Liver (tissue), 9 donors: ENCODE measurements around the gene RPH3AL. TPM values are rescaled to one million over a fixed set of nuclear protein-coding genes. Genes with fewer than 3 reads are reported as not detected.
"Not testable (repeated sequence)": the region's sequence is repeated elsewhere in the genome, so short reads cannot be mapped to it uniquely, and the experiment has no call there.

ENCODE experiments used
- DNase-seq: peaks from one replicate; pipeline ENCODE4 v3.0.0-alpha.2; 2017; ENCODE audit warnings: low spot score
- H3K27ac ChIP-seq, 2 donors: one replicate each; pipeline ENCODE4 v1.7.0; 2013; ENCODE audit warnings: inconsistent platforms in 2 of 2, low read length in 2 of 2, control low read depth in 1 of 2, low read depth in 1 of 2, mild to moderate bottlenecking in 1 of 2
- H3K27me3 ChIP-seq, 4 donors: one replicate each; pipeline versions ENCODE4 v1.6.1 to v1.7.0; 2013; ENCODE audit warnings: low read length in 3 of 4, inconsistent platforms in 1 of 4, mild to moderate bottlenecking in 1 of 4, moderate library complexity in 1 of 4; ENCODE audit not compliant: control insufficient read depth in 4 of 4, insufficient read depth in 4 of 4
- H3K36me3 ChIP-seq, 4 donors: one replicate each; pipeline versions ENCODE4 v1.6.1 to v1.7.0; 2013; ENCODE audit warnings: low read length in 3 of 4, mild to moderate bottlenecking in 3 of 4, low read depth in 1 of 4, moderate library complexity in 1 of 4; ENCODE audit not compliant: control insufficient read depth in 4 of 4, insufficient read depth in 3 of 4
- H3K4me1 ChIP-seq, 4 donors: one replicate each; pipeline versions ENCODE4 v1.6.1 to v1.7.0; 2013; ENCODE audit warnings: low read length in 3 of 4, mild to moderate bottlenecking in 3 of 4, moderate library complexity in 1 of 4; ENCODE audit not compliant: control insufficient read depth in 4 of 4, insufficient read depth in 4 of 4
- H3K4me3 ChIP-seq, 3 donors: one replicate each; pipeline versions ENCODE4 v1.6.1 to v1.7.0; 2013; ENCODE audit warnings: low read length in 3 of 3, control low read depth in 1 of 3, low read depth in 1 of 3, mild to moderate bottlenecking in 1 of 3
- H3K9ac ChIP-seq, 2 donors: one replicate each; pipeline ENCODE4 v1.7.0; 2013; ENCODE audit warnings: low read length in 2 of 2, mild to moderate bottlenecking in 2 of 2, moderate library complexity in 2 of 2, control low read depth in 1 of 2, low read depth in 1 of 2
- H3K9me3 ChIP-seq, 4 donors: one replicate each; pipeline versions ENCODE4 v1.6.1 to v1.7.0; 2013; ENCODE audit warnings: low read length in 3 of 4; ENCODE audit not compliant: control insufficient read depth in 4 of 4
- EGR1 ChIP-seq, 2 donors: IDR thresholded peaks; 2 replicates each; pipeline ENCODE4 v1.6.1; 2016 to 2018; ENCODE audit warnings: antibody characterized with exemption in 2 of 2, low read depth in 2 of 2
- FOXA2 ChIP-seq: IDR thresholded peaks from 2 replicates; pipeline ENCODE4 v1.6.1; 2016; ENCODE audit warnings: antibody characterized with exemption
- GABPA ChIP-seq, 2 donors: IDR thresholded peaks in 1 of 2; conservative IDR thresholded peaks in 1 of 2; 2 replicates each; pipeline ENCODE4 v1.6.1; 2016; ENCODE audit warnings: antibody characterized with exemption in 2 of 2, mild to moderate bottlenecking in 1 of 2, moderate library complexity in 1 of 2
- HNF4A ChIP-seq, 2 donors: conservative IDR thresholded peaks; 2 replicates each; pipeline ENCODE4 v1.6.1; 2016; ENCODE audit warnings: antibody characterized with exemption in 2 of 2, mild to moderate bottlenecking in 2 of 2
- HNF4G ChIP-seq: IDR thresholded peaks from 2 replicates; pipeline ENCODE4 v1.6.1; 2016; ENCODE audit warnings: antibody characterized with exemption
- JUND ChIP-seq, 2 donors: IDR thresholded peaks; 2 replicates each; pipeline ENCODE4 v1.6.1; 2016; ENCODE audit warnings: antibody characterized with exemption in 2 of 2
- NR2F2 ChIP-seq: IDR thresholded peaks from 2 replicates; pipeline ENCODE4 v1.6.1; 2016; ENCODE audit warnings: antibody characterized with exemption
- RXRA ChIP-seq, 2 donors: IDR thresholded peaks; 2 replicates each; pipeline ENCODE4 v1.6.1; 2017 to 2018; ENCODE audit warnings: antibody characterized with exemption in 2 of 2, mild to moderate bottlenecking in 1 of 2
- TAF1 ChIP-seq: conservative IDR thresholded peaks from 2 replicates; pipeline ENCODE4 v1.6.1; 2016; ENCODE audit warnings: antibody characterized with exemption, mild to moderate bottlenecking
- WGBS: extraction: QIAGEN DNeasy Blood & Tissue Kit; methylation state at CpG from one replicate; pipeline ENCODE4 v1.1.7; 2013; 5-methylcytosine and 5-hydroxymethylcytosine counted together
- polyA plus RNA-seq, 2 donors: library from polyadenylated mRNA; stranded (reverse) in 1 of 2; unstranded in 1 of 2; fragments of 200-250 nt in 1 of 2; fragments of >200 nt in 1 of 2; fragmentation: Nextera tagmentation in 1 of 2; extraction: Ambion mirVana in 1 of 2; gene quantifications; one replicate each; pipeline versions ENCODE4 v1.2.1 to v1.2.3, GENCODE V29; 2013 to 2015
- total RNA-seq, 2 donors: library from RNA; depleted of rRNA; stranded (reverse); fragments of >200 nt; gene quantifications; one replicate each; pipeline ENCODE4 v1.2.3, GENCODE V29; 2014
- TF ChIP-seq, protein P1 (sequence below): fragments of 150-350 bp; IDR thresholded peaks from 2 replicates; pipeline ENCODE4 v1.5.1; 2017; ENCODE audit warnings: improper control_type of control experiment, low read depth, low read length; ENCODE audit not compliant: missing input control
- donor health status: healthy.
- donor health status: healthy.
- donor health status: healthy.
- donor health status: healthy.
- donor health status: healthy.

RPH3AL gene
- total and polyA plus RNA-seq, 4 donors = 8.5 to 52.5 (median 13.9) TPM

DNA sequence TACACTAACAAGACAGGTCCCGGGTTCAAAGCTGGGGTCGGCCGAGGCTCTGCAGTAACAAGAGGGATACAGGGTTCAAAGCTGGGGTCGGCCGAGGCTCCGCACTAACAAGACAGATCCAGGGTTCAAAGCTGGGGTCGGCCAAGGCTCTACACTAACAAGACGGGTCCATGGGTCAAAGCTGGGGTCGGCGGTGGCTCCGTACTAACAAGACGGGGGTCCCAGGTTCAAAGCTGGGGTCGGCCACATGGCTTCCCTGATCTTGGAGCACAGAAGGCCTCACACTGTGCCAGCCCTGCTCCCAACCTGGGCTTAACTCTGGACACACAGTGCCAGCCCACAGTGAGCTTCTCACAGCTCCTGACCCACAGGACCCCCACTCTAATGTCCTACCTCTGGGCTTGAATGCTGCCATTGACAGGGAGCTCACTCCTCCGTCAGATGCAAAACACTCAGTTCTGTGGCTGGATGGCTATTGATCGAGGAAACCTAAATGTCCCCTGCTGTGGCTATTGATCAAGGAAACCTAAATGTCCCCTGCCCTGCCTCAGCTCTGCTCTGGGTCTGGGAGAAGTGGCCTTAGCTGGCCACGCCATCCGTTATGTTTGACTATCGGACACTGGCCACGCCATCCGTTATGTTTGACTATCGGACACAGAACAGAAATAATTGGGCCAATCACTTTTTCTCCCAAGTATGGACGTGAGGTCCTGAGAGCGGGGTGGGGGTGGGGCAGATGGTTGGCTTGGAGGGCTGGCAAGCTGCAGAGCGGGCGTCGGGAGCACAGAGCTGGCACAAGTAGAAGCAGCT is 116.6 kb downstream of the RPH3AL start:
- Histone ChIP-seq H3K4me1 (peaks cover 9 to 31% (median 21%) of the 10 kb centered on the region in 4 donors), H3K9ac (no peak overlapping the region), H3K4me3 (no peak overlapping the region), H3K27me3 (no peaks in the 10 kb centered on the region), H3K36me3 (peaks cover 0 to 4% (median under 1%) of the 10 kb centered on the region in 4 donors), H3K9me3 (no peaks in the 10 kb centered on the region), H3K27ac (no peak overlapping the region)
- WGBS = 92% methylated on average over 26 of the region's 26 CpGs
- DNase-seq = no peak
- TF ChIP-seq RXRA (IDR thresholded peaks at IDR 0.05) (no peak), GABPA (IDR thresholded peaks at IDR 0.05 in 1 of 2, conservative IDR thresholded peaks at IDR 0.05 in 1 of 2) (no peak), HNF4G (no peak), FOXA2 (no peak), TAF1 (no peak), NR2F2 (no peak), JUND (IDR thresholded peaks at IDR 0.05) (no peak), EGR1 (IDR thresholded peaks at IDR 0.05; ENCODE audit: low read depth in 2 of 2) (no peak), HNF4A (conservative IDR thresholded peaks at IDR 0.05) (no peak)
- TF ChIP-seq, protein P1, sequence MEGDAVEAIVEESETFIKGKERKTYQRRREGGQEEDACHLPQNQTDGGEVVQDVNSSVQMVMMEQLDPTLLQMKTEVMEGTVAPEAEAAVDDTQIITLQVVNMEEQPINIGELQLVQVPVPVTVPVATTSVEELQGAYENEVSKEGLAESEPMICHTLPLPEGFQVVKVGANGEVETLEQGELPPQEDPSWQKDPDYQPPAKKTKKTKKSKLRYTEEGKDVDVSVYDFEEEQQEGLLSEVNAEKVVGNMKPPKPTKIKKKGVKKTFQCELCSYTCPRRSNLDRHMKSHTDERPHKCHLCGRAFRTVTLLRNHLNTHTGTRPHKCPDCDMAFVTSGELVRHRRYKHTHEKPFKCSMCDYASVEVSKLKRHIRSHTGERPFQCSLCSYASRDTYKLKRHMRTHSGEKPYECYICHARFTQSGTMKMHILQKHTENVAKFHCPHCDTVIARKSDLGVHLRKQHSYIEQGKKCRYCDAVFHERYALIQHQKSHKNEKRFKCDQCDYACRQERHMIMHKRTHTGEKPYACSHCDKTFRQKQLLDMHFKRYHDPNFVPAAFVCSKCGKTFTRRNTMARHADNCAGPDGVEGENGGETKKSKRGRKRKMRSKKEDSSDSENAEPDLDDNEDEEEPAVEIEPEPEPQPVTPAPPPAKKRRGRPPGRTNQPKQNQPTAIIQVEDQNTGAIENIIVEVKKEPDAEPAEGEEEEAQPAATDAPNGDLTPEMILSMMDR = no peak

DNA sequence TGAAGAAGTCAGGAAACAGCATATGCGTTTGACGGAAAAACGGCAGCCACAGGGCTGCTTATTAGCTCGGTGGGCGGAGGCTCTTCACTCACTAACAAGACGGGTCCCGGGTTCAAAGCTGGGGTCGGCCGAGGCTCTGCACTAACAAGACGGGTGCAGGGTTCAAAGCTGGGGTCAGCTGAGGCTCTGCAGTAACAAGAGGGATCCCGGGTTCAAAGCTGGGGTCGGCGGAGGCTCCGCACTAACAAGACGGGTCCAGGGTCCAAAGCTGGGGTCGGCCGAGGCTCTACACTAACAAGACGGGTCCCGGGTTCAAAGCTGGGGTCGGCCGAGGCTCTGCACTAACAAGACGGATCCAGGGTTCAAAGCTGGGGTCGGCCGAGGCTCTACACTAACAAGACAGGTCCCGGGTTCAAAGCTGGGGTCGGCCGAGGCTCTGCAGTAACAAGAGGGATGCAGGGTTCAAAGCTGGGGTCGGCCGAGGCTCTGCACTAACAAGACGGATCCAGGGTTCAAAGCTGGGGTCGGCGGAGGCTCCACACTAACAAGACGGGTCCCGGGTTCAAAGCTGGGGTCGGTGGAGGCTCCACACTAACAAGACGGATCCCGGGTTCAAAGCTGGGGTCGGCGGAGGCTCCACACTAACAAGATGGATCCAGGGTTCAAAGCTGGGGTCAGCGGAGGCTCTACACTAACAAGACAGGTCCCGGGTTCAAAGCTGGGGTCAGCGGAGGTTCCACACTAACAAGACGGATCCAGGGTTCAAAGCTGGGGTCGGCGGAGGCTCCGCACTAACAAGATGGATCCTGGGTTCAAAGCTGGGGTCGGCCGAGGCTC is 117.4 kb downstream of the RPH3AL start:
- not testable (repeated sequence) for H3K4me3 ChIP-seq, H3K9me3 ChIP-seq, DNase-seq, H3K9ac ChIP-seq, H3K27me3 ChIP-seq, H3K36me3 ChIP-seq
- H3K27ac ChIP-seq = peak overlapping the region in 1 of 2 donors; percentile 45
- WGBS = 75% methylated on average over 48 of the region's 48 CpGs
- H3K4me1 ChIP-seq = peaks cover 9 to 31% (median 21%) of the 10 kb centered on the region in 4 donors
- TF ChIP-seq NR2F2 (peak; percentile 40), HNF4A (conservative IDR thresholded peaks at IDR 0.05) (peak in 1 of 2 donors; percentile 5), RXRA (IDR thresholded peaks at IDR 0.05) (peak in 1 of 2 donors; percentile 38)

DNA sequence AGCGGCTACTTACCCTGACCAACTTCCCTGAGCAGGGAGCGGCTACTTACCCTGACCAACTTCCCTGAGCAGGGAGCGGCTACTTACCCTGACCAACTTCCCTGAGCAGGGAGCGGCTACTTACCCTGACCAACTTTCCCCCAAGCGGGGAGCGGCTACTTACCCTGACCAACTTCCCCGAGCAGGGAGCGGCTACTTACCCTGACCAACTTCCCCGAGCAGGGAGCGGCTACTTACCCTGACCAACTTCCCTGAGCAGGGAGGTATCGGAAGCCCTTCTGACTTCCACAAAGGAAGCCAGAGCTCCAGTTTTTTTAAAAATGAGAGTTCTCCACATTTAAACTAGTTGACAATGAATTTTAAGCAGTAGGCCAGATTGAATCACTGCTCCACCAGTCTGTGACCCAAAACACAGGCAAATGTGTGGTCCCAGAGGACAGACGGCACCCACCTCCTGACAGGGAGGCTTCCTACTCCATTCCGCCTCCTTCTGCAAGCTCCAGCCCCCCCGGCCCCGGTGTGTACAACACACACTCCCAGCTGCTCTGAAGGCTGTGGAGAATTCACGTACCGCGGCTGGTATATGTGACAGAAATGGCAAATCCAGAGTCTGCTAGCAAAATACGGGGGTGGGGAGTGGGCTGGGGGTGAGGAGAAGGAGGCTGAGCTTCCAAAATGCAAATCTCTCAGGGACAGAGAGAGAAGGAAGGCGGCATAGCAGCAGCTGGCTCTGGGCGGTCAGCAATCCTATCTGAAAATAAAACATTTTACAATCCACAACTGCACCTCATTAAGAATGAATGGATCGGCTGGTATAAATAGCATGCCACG is 118.2 kb downstream of the RPH3AL start:
- not testable (repeated sequence) for H3K9me3 ChIP-seq, H3K9ac ChIP-seq, H3K27me3 ChIP-seq, H3K4me3 ChIP-seq, H3K36me3 ChIP-seq, DNase-seq
- Histone ChIP-seq H3K4me1 (peaks cover 11 to 31% (median 21%) of the 10 kb centered on the region in 4 donors), H3K27ac (peak overlapping the region in 1 of 2 donors; percentile 45)
- WGBS = 74% methylated on average over 21 of the region's 23 CpGs
